ENCODE data around the gene FABP7.

Gene FABP7

GRCh38 chr6:122760330-122760729, 19.2 kb upstream of the FABP7 start:
- DNase-seq: no peak

- DNase-seq: no peak
Measured at GRCh38 chr6:122766256-122766655, 13.3 kb upstream of the FABP7 start.

GRCh38 chr6:122770835-122771601, 8.5 kb upstream of the FABP7 start:
- DNase-seq: no peak

- no peak for DNase-seq
Measured at GRCh38 chr6:122772724-122773415, 6.6 kb upstream of the FABP7 start.

GRCh38 chr6:122775975-122776374, 3.5 kb upstream of the FABP7 start:
- no peak for DNase-seq

GRCh38 chr6:122778302-122778701, 1.2 kb upstream of the FABP7 start:
- DNase-seq: no peak

GRCh38 chr6:122778985-122779661, 393 bp upstream of the FABP7 start:
- DNase-seq: no peak

GRCh38 chr6:122780114-122780513, 598 bp downstream of the FABP7 start:
- no peak for DNase-seq

- no peak for DNase-seq
Measured at GRCh38 chr6:122781716-122782115, 2.2 kb downstream of the FABP7 start.

GRCh38 chr6:122783401-122783800, 3.9 kb downstream of the FABP7 start:
- no peak for DNase-seq

GRCh38 chr6:122785891-122786290, 6.4 kb downstream of the FABP7 start:
- DNase-seq: no peak

- DNase-seq: no peak
Measured at GRCh38 chr6:122787721-122788120, 8.2 kb downstream of the FABP7 start.

GRCh38 chr6:122788208-122788607, 8.7 kb downstream of the FABP7 start:
- DNase-seq: no peak

- DNase-seq: no peak
Measured at GRCh38 chr6:122788663-122789181, 9.2 kb downstream of the FABP7 start.

GRCh38 chr6:122789182-122790027, 9.9 kb downstream of the FABP7 start, which contains the start of gene SMPDL3A:
TSS of gene SMPDL3A (plus strand) at chr6:122789258. CDS start at chr6:122789347, 89 bp downstream.
- DNase-seq: no peak

GRCh38 chr6:122790028-122790422, 10.5 kb downstream of the FABP7 start:
- DNase-seq: no peak

GRCh38 chr6:122790423-122791309, 11.2 kb downstream of the FABP7 start:
- DNase-seq: no peak

GRCh38 chr6:122791310-122791679, 11.8 kb downstream of the FABP7 start:
- DNase-seq: no peak

- no peak for DNase-seq
Measured at GRCh38 chr6:122792766-122793165, 13.2 kb downstream of the FABP7 start.

GRCh38 chr6:122797537-122797936, 18.0 kb downstream of the FABP7 start:
- no peak for DNase-seq

GRCh38 chr6:122798099-122798641, 18.7 kb downstream of the FABP7 start:
- no peak for DNase-seq

All from GDM1 (cell line).